Fibroblast of lung (primary cell): ENCODE data around the gene ATP1A3. TPM values are rescaled to one million over a fixed set of nuclear protein-coding genes. Genes with fewer than 3 reads are reported as not detected.

Experiments used
- DNase-seq, 2 donors: peaks; one replicate each; pipeline versions ENCODE4 v3.0.0 to v3.0.0-alpha.2; 2010; ENCODE audit warnings: low read depth in 2 of 2
- H2AFZ ChIP-seq: 2 replicates; pipeline ENCODE4 v1.5.1; 2012; ENCODE audit warnings: low read length, control low read depth, inconsistent platforms
- H3K27ac ChIP-seq: 2 replicates; pipeline ENCODE4 v1.5.1; 2011; ENCODE audit warnings: low read length, control low read depth; ENCODE audit not compliant: insufficient read depth
- H3K27me3 ChIP-seq: 2 replicates; pipeline ENCODE4 v1.5.1; 2011; ENCODE audit warnings: mild to moderate bottlenecking, low read length; ENCODE audit not compliant: control insufficient read depth, insufficient read depth
- H3K36me3 ChIP-seq: 2 replicates; pipeline ENCODE4 v1.5.1; 2011; ENCODE audit warnings: low read length; ENCODE audit not compliant: control insufficient read depth, insufficient read depth
- H3K4me1 ChIP-seq: 2 replicates; pipeline ENCODE4 v1.5.1; 2011; ENCODE audit warnings: low read length; ENCODE audit not compliant: control insufficient read depth, insufficient read depth; ENCODE audit errors: extremely low read depth
- H3K4me2 ChIP-seq: 2 replicates; pipeline ENCODE4 v1.5.1; 2011; ENCODE audit warnings: low read length, control low read depth; ENCODE audit not compliant: insufficient read depth; ENCODE audit errors: extremely low read depth
- H3K4me3 ChIP-seq, 4 experiments: fragments of 200-600 bp in 1 of 4; sonication (generic) in 1 of 4; replicated peaks in 1 of 4; 2 replicates each; pipeline ENCODE4 v1.5.1; 2011 to 2016; ENCODE audit warnings: low read length in 4 of 4, low read depth in 3 of 4, mild to moderate bottlenecking in 3 of 4, control low read depth in 2 of 4, inconsistent platforms in 1 of 4, mixed read lengths in 1 of 4; ENCODE audit not compliant: insufficient read depth in 1 of 4; ENCODE audit errors: control extremely low read depth in 1 of 4
- H3K79me2 ChIP-seq: 2 replicates; pipeline ENCODE4 v1.5.1; 2012; ENCODE audit warnings: mild to moderate bottlenecking, low read length, inconsistent platforms; ENCODE audit not compliant: control insufficient read depth, insufficient read depth
- H3K9ac ChIP-seq: 2 replicates; pipeline ENCODE4 v1.5.1; 2011; ENCODE audit warnings: mild to moderate bottlenecking, low read length, control low read depth; ENCODE audit not compliant: insufficient read depth
- H3K9me3 ChIP-seq: 2 replicates; pipeline ENCODE4 v1.5.1; 2012; ENCODE audit warnings: low read depth, low read length; ENCODE audit not compliant: control insufficient read depth, insufficient read depth
- H4K20me1 ChIP-seq: 2 replicates; pipeline ENCODE4 v1.5.1; 2011; ENCODE audit warnings: low read length; ENCODE audit not compliant: control insufficient read depth, insufficient read depth; ENCODE audit errors: extremely low read depth
- CTCF ChIP-seq, 2 donors: IDR thresholded peaks in 1 of 2; conservative IDR thresholded peaks in 1 of 2; 1 replicate in 1 of 2; 2 replicates in 1 of 2; pipeline ENCODE4 v1.5.1; 2011 to 2012; ENCODE audit warnings: low read length in 2 of 2, control low read depth in 1 of 2, inconsistent platforms in 1 of 2, low read depth in 1 of 2, mild to moderate bottlenecking in 1 of 2
- EZH2 ChIP-seq: IDR thresholded peaks from 2 replicates; pipeline ENCODE4 v1.5.1; 2012; ENCODE audit warnings: low read length, control low read depth, mild to moderate bottlenecking; ENCODE audit errors: missing control alignments
- polyA plus RNA-seq, 2 donors: library from polyadenylated mRNA; depleted of rRNA in 1 of 2; stranded (reverse) in 1 of 2; unstranded in 1 of 2; fragments of >200 nt; gene quantifications; 2 replicates each; pipeline ENCODE4 v1.2.1, GENCODE V29; 2011 to 2012; ENCODE audit warnings: missing spikeins in 1 of 2
- total RNA-seq: library from RNA; depleted of rRNA; stranded (reverse); fragments of >200 nt; gene quantifications from 2 replicates; pipeline ENCODE4 v1.2.1, GENCODE V29; 2014

Gene ATP1A3
- total and polyA plus RNA-seq, 2 donors (not counting 1 experiment from before 2014, with no cell fraction given) = 0.17 TPM; not detected in 1

GRCh38 chr19:41923045-41923788 lies 70.8 kb downstream of the ATP1A3 start:
- H3K36me3 ChIP-seq = no peaks in the 10 kb centered on the region
- no peak for DNase-seq
- H3K4me2 ChIP-seq = no peak overlapping the region
- no peaks in the 10 kb centered on the region for H3K9me3 ChIP-seq
- H2AFZ ChIP-seq = no peak overlapping the region
- TF ChIP-seq CTCF (conservative IDR thresholded peaks at IDR 0.05 in 1 of 2, IDR thresholded peaks at IDR 0.05 in 1 of 2; ENCODE audit: low read depth in 1 of 2, low read length in 2 of 2) = no peak
- TF ChIP-seq EZH2 = peak; percentile 39
- no peak overlapping the region for H3K9ac ChIP-seq
- no peak overlapping the region for H3K4me3 ChIP-seq
- no peaks in the 10 kb centered on the region for H3K4me1 ChIP-seq
- peaks cover 42% of the 10 kb centered on the region for H3K27me3 ChIP-seq
- H3K27ac ChIP-seq = no peak overlapping the region
- H4K20me1 ChIP-seq = no peaks in the 10 kb centered on the region
- H3K79me2 ChIP-seq = no peaks in the 10 kb centered on the region

- no peaks in the 10 kb centered on the region for H3K4me1 ChIP-seq
- H3K9me3 ChIP-seq = no peaks in the 10 kb centered on the region
- H3K27ac ChIP-seq = no peak overlapping the region
- peaks cover 46% of the 10 kb centered on the region for H3K27me3 ChIP-seq
- H3K9ac ChIP-seq = no peak overlapping the region
- H3K79me2 ChIP-seq = no peaks in the 10 kb centered on the region
- TF ChIP-seq EZH2 (no peak), CTCF (conservative IDR thresholded peaks at IDR 0.05 in 1 of 2, IDR thresholded peaks at IDR 0.05 in 1 of 2; ENCODE audit: low read depth in 1 of 2, low read length in 2 of 2) (no peak)
- no peak overlapping the region for H2AFZ ChIP-seq
- no peaks in the 10 kb centered on the region for H3K36me3 ChIP-seq
- no peak overlapping the region for H3K4me2 ChIP-seq
- no peak overlapping the region for H3K4me3 ChIP-seq
- DNase-seq = no peak
- H4K20me1 ChIP-seq = no peaks in the 10 kb centered on the region
Measured at GRCh38 chr19:41922585-41922984, 71.4 kb downstream of the ATP1A3 start.

GRCh38 chr19:41921577-41922576 lies 72.2 kb downstream of the ATP1A3 start:
- Histone ChIP-seq H3K79me2 (no peaks in the 10 kb centered on the region), H2AFZ (no peak overlapping the region), H3K4me2 (no peak overlapping the region), H4K20me1 (no peaks in the 10 kb centered on the region), H3K9ac (no peak overlapping the region), H3K9me3 (no peaks in the 10 kb centered on the region), H3K4me1 (no peaks in the 10 kb centered on the region), H3K27me3 (peaks cover 42% of the 10 kb centered on the region), H3K27ac (no peak overlapping the region), H3K4me3 (no peak overlapping the region), H3K36me3 (no peaks in the 10 kb centered on the region)
- TF ChIP-seq CTCF (conservative IDR thresholded peaks at IDR 0.05 in 1 of 2, IDR thresholded peaks at IDR 0.05 in 1 of 2; ENCODE audit: low read depth in 1 of 2, low read length in 2 of 2) (no peak), EZH2 (peak; percentile 80)
- DNase-seq = no peak
